ENCODE results near the gene PTPRN2. TPM values are rescaled to one million over a fixed set of nuclear protein-coding genes. Genes with fewer than 3 reads are reported as not detected.
"Not testable (repeated sequence)": the region's sequence is repeated elsewhere in the genome, so short reads cannot be mapped to it uniquely, and the experiment has no call there.

The PTPRN2 gene
- total and polyA plus RNA-seq, 2 of the 8 experiments (the other 6 are each of a cell fraction or from before 2014, with no cell fraction given) = 2.6 to 4.5 TPM

DNA sequence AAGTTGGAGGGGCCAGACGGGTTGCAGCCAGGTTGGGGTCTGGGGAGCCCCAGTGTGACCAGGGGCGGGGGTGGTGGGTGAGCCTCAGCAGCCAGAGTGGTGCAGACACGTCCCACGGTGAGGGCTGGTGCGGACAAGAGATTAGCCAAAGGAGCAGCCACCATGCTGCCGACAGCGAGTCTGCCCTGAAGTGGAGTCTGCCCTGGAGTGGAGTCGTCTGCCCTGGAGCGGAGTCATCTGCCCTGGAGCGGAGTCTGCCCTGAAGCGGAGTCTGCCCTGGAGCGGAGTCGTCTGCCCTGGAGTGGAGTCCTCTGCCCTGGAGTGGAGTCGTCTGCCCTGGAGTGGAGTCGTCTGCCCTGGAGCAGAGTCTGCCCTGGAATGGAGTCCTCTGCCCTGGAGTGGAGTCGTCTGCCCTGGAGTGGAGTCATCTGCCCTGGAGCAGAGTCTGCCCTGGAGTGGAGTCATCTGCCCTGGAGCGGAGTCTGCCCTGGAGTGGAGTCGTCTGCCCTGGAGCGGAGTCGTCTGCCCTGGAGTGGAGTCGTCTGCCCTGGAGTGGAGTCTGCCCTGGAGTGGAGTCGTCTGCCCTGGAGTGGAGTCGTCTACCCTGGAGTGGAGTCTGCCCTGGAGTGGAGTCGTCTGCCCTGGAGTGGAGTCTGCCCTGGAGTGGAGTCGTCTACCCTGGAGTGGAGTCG, 64.3 kb downstream of the PTPRN2 start:
- H2BK5ac ChIP-seq (ENCODE audit: low read depth, low read length); H2AFZ ChIP-seq (ENCODE audit: low read length); H3K18ac ChIP-seq (ENCODE audit: extremely low read depth, low read length); H3K23ac ChIP-seq (ENCODE audit: insufficient read length); H2BK12ac ChIP-seq (ENCODE audit: low read depth, low read length); DNase-seq (ENCODE audit: low read depth in 1 of 2, low spot score in 2 of 2); H2BK20ac ChIP-seq (ENCODE audit: low read length); H2AK5ac ChIP-seq (ENCODE audit: low read depth, low read length); H2BK15ac ChIP-seq (ENCODE audit: low read length); H2BK120ac ChIP-seq (replicated peaks; ENCODE audit: low read depth, low read length); H3K79me1 ChIP-seq (ENCODE audit: low read depth, low read length); H3K14ac ChIP-seq (ENCODE audit: insufficient read length); H3K27me3 ChIP-seq (replicated peaks in 1 of 4; ENCODE audit: control insufficient read depth in 3 of 4, extremely low read depth in 1 of 4, insufficient read depth in 3 of 4, low read length in 3 of 4); H4K20me1 ChIP-seq (replicated peaks in 1 of 2; ENCODE audit: control insufficient read depth in 1 of 2, insufficient read depth in 2 of 2, low read length in 2 of 2); H3K27ac ChIP-seq (ENCODE audit: low read depth, low read length); H3K36me3 ChIP-seq (ENCODE audit: control insufficient read depth in 2 of 4, insufficient read depth in 4 of 4, low read length in 3 of 4); H3K23me2 ChIP-seq (ENCODE audit: low read depth, low read length); H4K5ac ChIP-seq (ENCODE audit: insufficient read length, low read depth, low read length); FAIRE-seq; H3K9ac ChIP-seq (replicated peaks in 1 of 4; ENCODE audit: extremely low read depth in 1 of 4, low read depth in 3 of 4, low read length in 3 of 4); H4K91ac ChIP-seq (replicated peaks; ENCODE audit: insufficient read length, low read length); CTCF ChIA-PET (ENCODE audit: partially characterized antibody); H4K8ac ChIP-seq (ENCODE audit: extremely low read depth, insufficient read depth, low read length); H3K4ac ChIP-seq (replicated peaks; ENCODE audit: insufficient read length, low read depth, low read length); H3K4me3 ChIP-seq (ENCODE audit: extremely low read depth in 1 of 4, insufficient read depth in 2 of 4, low read depth in 3 of 4, low read length in 4 of 4); POLR2A ChIA-PET (ENCODE audit: partially characterized antibody); H3K4me1 ChIP-seq (replicated peaks in 1 of 4; ENCODE audit: control insufficient read depth in 3 of 4, insufficient read depth in 4 of 4, low read length in 3 of 4); H3K79me2 ChIP-seq (ENCODE audit: control insufficient read depth in 1 of 2, insufficient read depth in 2 of 2, low read length in 2 of 2); H3K4me2 ChIP-seq (ENCODE audit: insufficient read depth in 1 of 2, low read depth in 2 of 2, low read length in 2 of 2); H3K56ac ChIP-seq (replicated peaks; ENCODE audit: insufficient read length, low read depth, low read length): not testable (repeated sequence)
- peak; percentile 82 for TF ChIP-seq SP1 (IDR thresholded peaks at IDR 0.05; ENCODE audit: low read depth, low read length)
- WGBS, 2 experiments (ENCODE audit: extremely low coverage in 1 of 2, insufficient coverage in 1 of 2, insufficient read length in 1 of 2, insufficient replicate concordance in 2 of 2, low coverage in 1 of 2, low lambda C conversion rate in 2 of 2, missing lambda C conversion rate in 1 of 2) = 89% methylated on average over 20 of the region's 26 CpGs; no CpG with 5 or more reads in 1 of the 2 experiments
- H3K9me3 ChIP-seq (ENCODE audit: insufficient read depth in 2 of 2, low read depth in 1 of 2, low read length in 1 of 2) = peaks cover 12 to 19% of the 10 kb centered on the region in 2 experiments

Data from H1 (cell line).